T-helper 1 cell treated with Interleukin-12 subunit alpha and Interleukin-12 subunit beta and Interleukin-4 antibody, amounts not matched to agents 30 ng/mL and 1 ng/mL, for 36 hours (primary cell): ENCODE measurements around the gene ENDOG. TPM values are rescaled to one million over a fixed set of nuclear protein-coding genes. Genes with fewer than 3 reads are reported as not detected.
"Not testable (repeated sequence)": the region's sequence is repeated elsewhere in the genome, so short reads cannot be mapped to it uniquely, and the experiment has no call there.

Experiments
- intact Hi-C: fragments of 100-400 bp; cut with micrococcal nuclease; formaldehyde crosslinking; loops from one replicate; pipeline ENCODE4 v1.15.1; 2024
- total RNA-seq: library from RNA; stranded (reverse); gene quantifications from 2 replicates; pipeline ENCODE4 v1.2.3, GENCODE V29; 2022

The ENDOG gene
- total RNA-seq, 1 donor from 2014 or later: 12.8 TPM

- intact Hi-C loops: not testable (repeated sequence)
Observed at GRCh38 chr9:128794961-128795360, 23.3 kb upstream of the ENDOG start.

DNA sequence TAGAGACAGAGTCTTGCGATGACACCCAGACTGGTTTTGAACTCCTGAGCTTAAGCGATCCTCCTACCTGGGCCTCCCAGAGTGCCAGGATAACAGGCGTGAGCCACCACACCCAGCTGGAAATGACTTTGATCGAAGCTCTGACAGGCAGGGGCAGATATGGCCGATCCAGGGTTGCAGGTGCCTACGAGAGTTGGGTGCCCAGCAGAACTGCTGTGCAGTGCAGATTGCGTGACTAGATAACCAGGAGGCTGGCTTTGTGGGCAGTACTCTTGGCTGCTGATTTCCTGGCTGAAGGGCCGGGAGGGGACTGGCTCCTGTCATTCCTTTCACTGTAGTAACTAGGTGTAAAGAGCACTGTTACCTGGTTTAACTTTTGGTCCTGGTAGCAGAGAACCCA is 19.4 kb upstream of the ENDOG start:
- intact Hi-C loops: no loop called here

DNA sequence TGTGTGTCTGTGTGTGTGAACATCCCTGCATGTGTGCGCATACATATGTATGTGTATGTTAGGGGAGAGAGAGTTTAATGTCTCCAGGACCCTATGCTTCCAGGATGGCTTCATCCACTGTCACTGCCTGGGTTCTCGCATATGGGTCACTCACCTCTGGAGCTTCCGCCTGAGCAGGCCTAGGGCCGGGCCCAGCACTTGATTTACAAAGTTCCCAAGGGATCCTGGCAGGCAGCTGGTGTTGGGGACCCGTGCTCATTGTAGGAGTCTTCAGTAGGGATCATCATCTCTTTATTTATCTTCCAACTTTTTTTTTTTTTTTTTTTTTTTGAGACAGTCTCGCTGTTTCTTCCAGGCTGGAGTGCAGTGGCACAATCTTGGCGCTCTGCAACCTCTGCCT is 18.2 kb upstream of the ENDOG start:
- intact Hi-C loops: no loop called here

- intact Hi-C loops: no loop called here
Observed at GRCh38 chr9:128802482-128802881, 15.8 kb upstream of the ENDOG start.

DNA sequence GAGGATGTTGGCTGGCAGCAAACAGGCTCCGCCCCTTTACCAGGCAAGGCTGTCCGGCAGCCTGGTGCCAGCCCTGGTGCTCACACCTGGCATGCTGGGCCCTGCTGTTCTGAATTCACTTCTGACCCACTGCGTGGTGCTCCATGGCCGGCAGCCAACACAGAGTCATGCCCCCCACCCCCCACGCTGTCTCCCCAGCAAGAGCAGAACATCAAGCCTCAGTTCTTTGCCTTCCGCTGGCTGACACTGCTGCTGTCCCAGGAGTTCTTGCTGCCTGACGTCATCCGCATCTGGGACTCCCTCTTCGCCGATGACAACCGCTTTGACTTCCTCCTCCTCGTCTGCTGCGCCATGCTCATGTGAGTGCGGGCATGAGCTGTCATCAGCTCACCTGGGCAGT is 12.6 kb upstream of the ENDOG start:
- intact Hi-C loops: no loop called here

DNA sequence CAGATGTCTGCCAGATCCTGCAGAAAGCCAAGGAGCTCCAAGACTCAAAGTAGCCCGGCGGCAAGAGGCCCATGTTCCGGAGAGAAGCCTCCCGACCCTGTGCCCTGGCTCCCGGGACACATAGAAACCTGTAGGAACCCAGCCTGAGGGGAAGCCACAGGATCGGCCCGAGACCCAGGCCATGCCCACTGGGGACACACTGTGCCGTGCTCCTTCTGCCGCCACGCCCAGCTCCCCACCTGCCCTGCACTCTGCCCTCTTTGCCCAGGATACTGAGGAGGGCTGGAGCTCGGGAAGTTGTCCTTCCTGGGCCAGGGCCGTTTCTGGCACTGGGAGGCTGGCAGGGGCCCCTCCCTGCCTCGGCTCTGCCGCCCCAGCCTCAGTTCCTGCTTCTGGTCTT is 10.5 kb upstream of the ENDOG start:
- intact Hi-C loops: no loop called here

DNA sequence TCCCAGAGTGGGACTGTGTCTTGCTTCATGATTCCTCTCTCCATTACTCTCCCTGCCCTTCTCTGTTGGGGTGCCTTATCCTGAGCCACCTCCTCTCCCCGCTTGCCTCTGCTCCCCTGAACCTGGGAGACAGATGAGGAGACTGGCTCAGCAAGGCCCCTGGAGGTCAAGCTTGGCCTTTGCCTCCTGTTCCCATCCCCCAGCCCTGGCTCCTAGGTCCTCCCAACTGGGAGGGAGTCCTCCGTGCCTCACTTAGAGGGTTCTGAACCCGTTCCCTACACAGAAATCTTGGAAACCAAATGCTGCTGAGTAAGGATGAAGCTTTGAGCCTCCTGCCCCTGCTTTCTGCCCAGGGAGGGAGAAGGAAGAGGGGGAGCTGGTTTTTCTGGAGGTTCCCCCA is 9.8 kb upstream of the ENDOG start:
- intact Hi-C loops: no loop called here

DNA sequence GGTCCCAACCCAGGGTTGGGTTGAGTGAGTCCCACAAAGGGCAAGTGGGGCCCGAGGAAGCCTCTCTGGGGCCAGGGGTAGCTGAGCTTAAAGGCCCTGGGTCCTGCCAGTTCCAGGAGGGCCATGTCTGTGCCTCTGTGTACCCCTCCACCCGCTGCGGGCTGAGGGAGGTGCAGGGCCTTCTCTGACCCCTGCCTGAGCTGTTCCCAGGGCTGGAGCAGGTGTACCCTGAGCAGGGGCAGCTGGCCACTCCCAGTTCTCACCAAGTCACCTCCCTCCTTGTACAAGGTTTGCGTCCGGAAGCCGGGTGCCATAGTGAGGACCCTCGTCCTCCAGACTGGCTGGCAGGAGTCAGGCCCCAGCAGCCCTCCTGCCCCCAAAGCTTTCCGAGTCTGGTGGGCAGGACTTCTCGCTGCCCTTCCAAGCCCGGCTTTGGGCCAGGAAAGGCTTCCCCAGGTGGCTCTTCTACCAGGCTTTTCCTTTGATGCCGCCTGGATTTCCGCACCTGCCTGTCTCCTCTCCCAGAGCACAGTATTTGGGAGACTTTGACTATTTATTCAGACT is 9.2 kb upstream of the ENDOG start:
- intact Hi-C loops: no loop called here

GRCh38 chr9:128809831-128810230 is 8.5 kb upstream of the ENDOG start:
- intact Hi-C loops: no loop called here

GRCh38 chr9:128810873-128811272 is 7.4 kb upstream of the ENDOG start:
- intact Hi-C loops: no loop called here

DNA sequence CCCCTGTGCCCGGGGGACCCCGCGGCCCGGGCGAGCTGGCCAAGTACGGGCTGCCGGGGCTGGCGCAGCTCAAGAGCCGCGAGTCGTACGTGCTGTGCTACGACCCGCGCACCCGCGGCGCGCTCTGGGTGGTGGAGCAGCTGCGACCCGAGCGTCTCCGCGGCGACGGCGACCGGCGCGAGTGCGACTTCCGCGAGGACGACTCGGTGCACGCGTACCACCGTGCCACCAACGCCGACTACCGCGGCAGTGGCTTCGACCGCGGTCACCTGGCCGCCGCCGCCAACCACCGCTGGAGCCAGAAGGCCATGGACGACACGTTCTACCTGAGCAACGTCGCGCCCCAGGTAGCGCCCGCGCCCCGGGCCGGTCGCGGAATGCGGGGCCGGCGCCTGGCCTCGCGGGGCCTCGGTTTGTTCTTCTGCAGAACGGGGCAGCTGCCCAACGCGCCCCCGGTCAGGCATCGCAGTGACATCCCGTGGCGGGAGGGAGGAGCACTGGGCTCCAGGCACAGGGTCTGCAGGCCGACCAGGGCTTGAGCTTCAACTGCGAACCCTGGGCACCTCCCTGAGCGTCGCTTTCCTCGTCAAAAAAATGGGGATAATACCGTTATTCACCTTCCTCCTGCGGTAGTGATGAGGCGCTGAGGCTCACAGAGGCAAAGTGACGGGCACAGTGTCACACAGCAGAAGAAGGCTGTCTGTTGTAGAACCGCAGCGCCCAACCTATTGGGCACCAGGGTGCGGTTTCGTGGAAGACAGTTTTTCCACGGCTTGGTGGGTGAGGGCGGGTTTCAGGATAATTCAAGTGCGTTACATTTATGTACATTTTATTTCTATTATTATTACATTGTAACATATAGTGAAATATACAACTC is 777 bp downstream of the ENDOG start:
- intact Hi-C loops: loop anchor here (1.0 to 5.0 kb wide), 15 partner anchors 10 to 593 kb away; partner anchors contain the start of genes DOLK, GLE1, LRRC8A and MIGA2

- intact Hi-C loops: loop anchor here (2.0 to 5.0 kb wide), 3 partner anchors 171 to 592 kb away; partner anchors contain the start of gene SPTAN1
Observed at GRCh38 chr9:128819716-128820664, 1.7 kb downstream of the ENDOG start.

- intact Hi-C loops: no loop called here
Observed at GRCh38 chr9:128820665-128821583, 2.6 kb downstream of the ENDOG start.

- intact Hi-C loops: no loop called here
Observed at GRCh38 chr9:128821584-128822406, 3.5 kb downstream of the ENDOG start.

GRCh38 chr9:128822407-128823042 is 4.2 kb downstream of the ENDOG start:
- intact Hi-C loops: no loop called here

- intact Hi-C loops: no loop called here
Observed at GRCh38 chr9:128823362-128823902, 5.1 kb downstream of the ENDOG start.

- intact Hi-C loops: no loop called here
Observed at GRCh38 chr9:128823903-128824406, 5.7 kb downstream of the ENDOG start.

DNA sequence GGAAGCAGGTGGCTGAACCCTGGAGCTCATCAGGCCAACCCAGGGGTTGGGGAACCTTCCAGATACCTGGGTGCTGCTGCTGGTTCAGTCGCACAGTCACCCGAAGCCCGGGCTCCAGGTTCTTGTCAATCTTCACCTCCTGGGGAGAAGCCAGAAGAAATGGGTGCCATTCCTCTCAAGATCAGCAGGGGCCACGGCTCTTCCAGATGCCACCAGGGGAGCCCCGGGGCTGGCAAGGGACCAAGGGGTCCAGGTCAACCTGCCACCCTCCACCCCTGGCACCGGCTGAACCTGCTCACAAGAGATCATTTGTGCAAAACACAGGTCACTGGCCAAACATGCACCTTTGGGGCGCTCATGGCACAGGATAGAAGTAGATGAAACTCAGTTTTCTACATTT is 6.6 kb downstream of the ENDOG start:
- intact Hi-C loops: loop anchor here (5.0 kb wide), 1 partner anchor 503 kb away; the partner anchor contains the start of genes COQ4 and TRUB2
